AG04450 (cell line): ENCODE data around the gene RIC3. TPM values are rescaled to one million over a fixed set of nuclear protein-coding genes. Genes with fewer than 3 reads are reported as not detected.

Source experiments
- CTCF ChIA-PET: fragments of 300-600, 350-600 bp; formaldehyde crosslinking; extraction: SDS; loops from one replicate; lab custom pipeline; 2022; ENCODE audit warnings: antibody characterized with exemption, inconsistent platforms; lab: Charles Lee
- POLR2A ChIA-PET: fragments of 350-600 bp; formaldehyde crosslinking; extraction: SDS; loops from one replicate; lab custom pipeline; 2021; ENCODE audit warnings: antibody characterized with exemption, inconsistent platforms; lab: Yijun Ruan, JAX
- DNase-seq: peaks from one replicate; pipeline ENCODE4 v3.0.0-alpha.2; 2011; ENCODE audit warnings: low read depth, low spot score
- H3K27ac ChIP-seq: one replicate; pipeline ENCODE4 v1.5.1; 2012; ENCODE audit warnings: low read depth, low read length, control low read depth
- H3K27me3 ChIP-seq: one replicate; pipeline ENCODE4 v1.6.0; 2012; ENCODE audit warnings: low read length; ENCODE audit not compliant: control insufficient read depth, insufficient read depth
- H3K4me3 ChIP-seq: 2 replicates; pipeline ENCODE4 v1.5.1; 2011; ENCODE audit warnings: mild to moderate bottlenecking, low read depth, low read length, control low read depth
- H3K9me3 ChIP-seq: 2 replicates; pipeline ENCODE4 v1.5.1; 2012; ENCODE audit warnings: low read length; ENCODE audit not compliant: control insufficient read depth, insufficient read depth
- CTCF ChIP-seq: IDR thresholded peaks from 2 replicates; pipeline ENCODE4 v1.5.1; 2011; ENCODE audit warnings: low read depth, low read length, control low read depth, inconsistent platforms
- polyA plus RNA-seq: library from polyadenylated mRNA; depleted of rRNA; stranded (reverse); fragments of >200 nt; gene quantifications from 2 replicates; pipeline ENCODE4 v1.2.3, GENCODE V29; 2011; rRNA removed

The RIC3 gene
- polyA plus RNA-seq, 1 experiment: not detected

DNA sequence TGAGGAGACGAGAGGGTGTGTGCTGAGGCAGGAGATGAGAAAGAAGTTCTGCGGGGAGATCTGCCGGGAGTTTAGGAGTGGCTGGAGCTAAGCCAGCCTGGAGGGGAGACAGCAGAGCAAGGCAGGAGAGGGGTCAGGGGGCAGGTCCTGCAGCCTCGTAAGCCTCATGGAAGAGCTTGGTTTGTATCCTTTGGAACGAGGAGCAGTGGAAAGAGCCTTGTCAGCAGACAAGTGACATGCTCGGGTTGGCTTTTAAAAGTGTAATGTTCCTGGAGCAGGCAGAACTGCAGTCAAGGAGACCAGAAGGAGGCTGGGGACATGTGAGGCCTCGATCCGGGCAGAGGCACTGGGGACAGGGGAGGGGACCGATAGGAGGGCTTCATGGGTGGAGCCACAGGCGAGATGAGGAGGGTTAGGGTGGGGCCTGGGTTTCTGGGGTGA is 109.2 kb downstream of the RIC3 start:
- TF ChIP-seq CTCF: no peak
- Histone ChIP-seq H3K9me3 (no peaks in the 10 kb centered on the region), H3K4me3 (no peak overlapping the region), H3K27me3 (no peaks in the 10 kb centered on the region), H3K27ac (no peak overlapping the region)
- ChIA-PET POLR2A (no interaction called here), CTCF (interaction anchor here (1.5 to 2.3 kb wide), 2 partner anchors 40 to 53 kb away, joined by 4 to 16 read pairs; no protein-coding TSS in a partner anchor)
- DNase-seq: no peak

DNA sequence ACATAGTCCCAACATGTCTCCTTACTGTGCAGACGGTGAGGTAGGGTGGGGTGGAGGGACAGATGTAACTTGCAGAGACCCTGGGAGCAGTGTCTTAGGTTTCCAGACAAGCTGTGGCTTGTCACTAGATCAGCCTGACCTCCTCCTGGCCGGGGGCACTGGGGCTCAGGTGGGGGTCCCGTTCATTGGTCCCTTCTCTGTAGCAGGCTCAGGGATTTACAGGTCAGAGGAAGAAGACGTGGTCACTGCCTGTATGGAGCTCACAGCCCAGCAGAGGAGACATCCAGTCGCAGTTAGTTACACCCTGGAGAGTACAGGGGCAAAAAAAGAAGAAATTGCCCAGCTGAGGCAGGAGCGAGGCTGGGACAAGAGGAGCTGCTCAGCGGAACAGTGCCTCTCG is 109.8 kb downstream of the RIC3 start:
- Histone ChIP-seq H3K4me3 (no peak overlapping the region), H3K9me3 (no peaks in the 10 kb centered on the region), H3K27me3 (no peaks in the 10 kb centered on the region), H3K27ac (no peak overlapping the region)
- POLR2A ChIA-PET: no interaction called here
- TF ChIP-seq CTCF: no peak
- CTCF ChIA-PET: interaction anchor here (1.0 to 2.3 kb wide), 3 partner anchors 26 to 52 kb away, joined by 4 to 16 read pairs (median 4); no protein-coding TSS in a partner anchor
- no peak for DNase-seq

DNA sequence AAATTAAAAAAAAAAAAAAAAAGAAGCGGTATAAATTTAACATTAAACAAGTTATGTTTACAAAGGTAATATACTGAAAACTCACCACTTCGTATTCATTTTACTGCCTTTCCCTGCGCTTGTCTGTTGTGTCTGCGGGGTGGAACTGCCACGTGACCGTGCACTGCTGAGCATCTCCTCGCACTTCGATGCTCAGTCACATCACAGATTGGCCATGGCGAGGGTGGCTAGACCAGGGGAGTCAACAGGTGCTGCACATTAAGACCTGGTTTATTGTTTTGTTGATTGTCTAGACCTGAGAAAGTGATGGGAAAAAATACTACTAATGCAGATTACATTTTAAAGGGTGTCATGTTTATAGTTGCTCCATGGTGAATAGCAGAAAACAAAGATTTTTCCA is 110.6 kb downstream of the RIC3 start:
- H3K4me3 ChIP-seq: no peak overlapping the region
- no peaks in the 10 kb centered on the region for H3K27me3 ChIP-seq
- ChIA-PET CTCF (interaction anchor here (1.0 to 2.3 kb wide), 3 partner anchors 25 to 51 kb away, joined by 4 to 16 read pairs (median 4); no protein-coding TSS in a partner anchor), POLR2A (no interaction called here)
- no peak for TF ChIP-seq CTCF
- no peak for DNase-seq
- H3K27ac ChIP-seq: no peak overlapping the region
- no peaks in the 10 kb centered on the region for H3K9me3 ChIP-seq

- Histone ChIP-seq H3K4me3 (no peak overlapping the region), H3K27me3 (peaks cover under 1% of the 10 kb centered on the region), H3K9me3 (no peaks in the 10 kb centered on the region), H3K27ac (no peak overlapping the region)
- TF ChIP-seq CTCF: no peak
- ChIA-PET POLR2A (interaction anchor here (1.3 kb wide), 1 partner anchor 70 kb away, joined by 3 read pairs; the partner anchor contains the start of gene EIF3F), CTCF (interaction anchor here (0.8 to 0.9 kb wide), 2 partner anchors 24 to 42 kb away, joined by 4 to 6 read pairs; no protein-coding TSS in a partner anchor)
- no peak for DNase-seq
Observed at GRCh38 chr11:8056810-8057463, 111.9 kb downstream of the RIC3 start.

Other genes with a start within 250 kb of the RIC3 start
- 0.04 and 0.05 TPM in 2 replicates for gene OR10A6, start 237.8 kb downstream of the RIC3 start, polyA plus RNA-seq
- 0.15 TPM in 1 of 2 replicates, not detected in the other for gene OR10A3, start 227.3 kb downstream of the RIC3 start, polyA plus RNA-seq
- gene NLRP10, start 203.6 kb downstream of the RIC3 start, polyA plus RNA-seq: 2.4 and 2.8 TPM in 2 replicates
- 216 and 297 TPM in 2 replicates for gene EIF3F, start 181.7 kb downstream of the RIC3 start, polyA plus RNA-seq
- 13.9 and 14.7 TPM in 2 replicates for gene TUB, start 87.8 kb downstream of the RIC3 start, polyA plus RNA-seq
- gene LMO1, start 94.9 kb upstream of the RIC3 start, polyA plus RNA-seq: not detected in 2 replicates